Limb (tissue), 2 donors: ENCODE measurements around the gene CLMN.
"Not testable (repeated sequence)": the region's sequence is repeated elsewhere in the genome, so short reads cannot be mapped to it uniquely, and the experiment has no call there.

ENCODE experiments used
- DNase-seq, 2 donors: peaks; one replicate each; pipeline ENCODE4 v3.0.0-alpha.2; 2016; ENCODE audit errors: extremely low spot score in 2 of 2

The CLMN gene

DNA sequence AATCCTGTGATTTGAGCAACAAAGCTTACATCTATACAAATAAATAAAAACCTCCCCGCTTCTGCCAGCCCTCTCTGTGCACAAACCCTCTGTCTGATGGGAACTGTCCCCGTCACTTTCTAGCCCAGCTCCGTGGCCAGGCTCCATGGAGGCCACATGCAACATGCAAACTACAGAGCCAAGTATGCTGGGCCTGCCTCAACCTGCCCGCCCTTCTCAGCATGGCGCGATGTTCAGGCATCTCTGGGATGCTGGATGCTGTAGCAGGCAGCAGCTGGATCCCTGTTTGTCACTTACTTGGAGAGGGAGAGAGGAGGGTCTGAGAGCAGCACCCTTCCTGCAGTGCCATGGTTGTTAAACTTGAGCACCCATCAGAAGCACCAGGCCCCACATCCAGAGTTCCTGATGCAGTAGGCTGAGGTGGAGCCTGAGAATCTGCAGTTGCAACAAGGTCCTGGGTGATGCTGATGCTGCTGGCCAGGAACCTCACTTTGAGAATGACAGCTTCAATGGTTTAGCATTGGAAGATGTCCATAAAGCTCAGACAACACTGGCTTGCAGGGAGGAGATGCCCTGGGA, 32.4 kb downstream of the CLMN start:
- DNase-seq: peak in 1 of 2 donors; percentile 24

DNA sequence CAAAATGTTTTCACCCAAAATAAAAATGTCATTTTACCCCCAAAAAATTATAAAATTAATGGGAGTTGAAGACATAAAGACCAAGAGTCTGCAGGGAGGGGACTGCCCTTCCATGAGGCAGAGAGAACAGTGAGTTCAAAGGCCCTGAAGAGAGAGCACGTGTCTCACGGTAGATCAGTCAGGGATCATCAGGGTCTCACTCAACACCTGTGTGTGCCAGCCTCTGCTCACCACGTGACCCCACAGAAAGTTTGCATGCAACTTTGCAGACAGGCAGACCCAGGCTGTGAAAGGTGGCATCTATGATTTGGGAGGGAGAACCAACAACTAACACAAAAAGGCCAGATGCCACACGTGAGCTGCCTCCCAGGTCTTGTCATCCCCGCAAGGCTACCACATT, 33.1 kb downstream of the CLMN start:
- peak in 1 of 2 donors; percentile 3 for DNase-seq

GRCh38 chr14:95285566-95285965, 34.1 kb downstream of the CLMN start:
- DNase-seq: no peak

GRCh38 chr14:95283802-95284201, 35.9 kb downstream of the CLMN start:
- DNase-seq: peak in 1 of 2 donors; percentile 8

GRCh38 chr14:95282986-95283380, 36.7 kb downstream of the CLMN start:
- not testable (repeated sequence) for DNase-seq

DNA sequence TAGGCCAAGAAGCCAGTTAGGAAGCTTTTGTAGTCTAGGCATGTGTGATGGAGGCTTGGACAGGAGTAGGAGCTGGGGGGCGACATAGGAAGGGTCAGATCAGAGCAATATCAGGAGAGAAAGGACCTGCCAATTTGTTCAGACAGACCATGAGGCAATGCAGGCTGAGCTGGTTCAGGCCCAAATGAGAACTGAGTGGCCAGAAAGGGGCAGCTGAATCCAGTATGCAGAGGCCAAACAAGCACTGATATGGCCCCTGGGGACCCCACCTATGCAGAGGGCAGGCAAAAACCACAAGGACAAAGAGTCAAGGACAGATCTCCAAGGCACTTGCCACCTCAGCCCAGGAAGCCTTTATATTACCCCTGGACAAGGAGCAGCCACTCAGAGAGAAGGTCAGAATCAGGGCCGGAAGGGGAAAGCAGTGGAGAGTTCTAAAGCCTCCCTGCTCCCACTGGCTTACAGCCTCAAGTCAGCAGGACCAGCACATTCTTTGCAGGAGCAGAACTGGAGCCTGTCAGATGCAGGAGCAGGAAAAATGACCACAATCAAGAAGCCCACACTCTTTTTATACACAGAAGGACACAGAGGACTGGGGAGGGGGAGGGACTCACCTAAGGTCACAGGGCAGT, 37.2 kb downstream of the CLMN start:
- no peak for DNase-seq

DNA sequence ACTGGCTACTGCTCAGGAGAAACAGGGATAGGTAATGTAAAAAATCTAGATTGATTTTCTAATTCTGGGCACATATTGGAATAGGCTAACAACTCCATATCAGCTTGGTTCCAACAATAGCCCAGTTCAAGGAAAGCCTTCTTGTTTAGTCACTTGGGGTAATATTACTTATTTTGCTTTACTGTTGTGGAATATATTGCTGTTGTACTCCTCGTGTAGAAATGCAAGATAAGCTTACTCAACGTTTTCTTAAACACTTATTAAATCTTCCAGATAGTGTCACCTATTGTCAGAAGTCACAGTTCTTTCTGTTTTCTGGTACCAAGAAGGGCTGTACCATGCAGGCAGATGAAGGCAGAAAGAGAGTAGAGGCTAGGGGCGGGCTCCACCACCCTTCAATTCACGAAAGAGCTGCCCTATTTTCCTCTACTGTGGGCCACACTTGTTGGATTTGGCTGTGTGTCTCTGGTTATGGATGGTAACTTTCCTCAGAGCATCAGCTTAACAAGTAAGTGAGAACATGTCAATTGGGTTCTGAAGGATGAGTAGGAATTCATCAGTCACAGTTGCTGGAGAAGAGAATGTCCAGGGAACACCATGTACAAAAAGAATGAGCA, 38.0 kb downstream of the CLMN start:
- DNase-seq: no peak

GRCh38 chr14:95275494-95275893, 44.2 kb downstream of the CLMN start:
- DNase-seq: no peak

- no peak for DNase-seq
Observed at GRCh38 chr14:95274874-95275273, 44.8 kb downstream of the CLMN start.

DNA sequence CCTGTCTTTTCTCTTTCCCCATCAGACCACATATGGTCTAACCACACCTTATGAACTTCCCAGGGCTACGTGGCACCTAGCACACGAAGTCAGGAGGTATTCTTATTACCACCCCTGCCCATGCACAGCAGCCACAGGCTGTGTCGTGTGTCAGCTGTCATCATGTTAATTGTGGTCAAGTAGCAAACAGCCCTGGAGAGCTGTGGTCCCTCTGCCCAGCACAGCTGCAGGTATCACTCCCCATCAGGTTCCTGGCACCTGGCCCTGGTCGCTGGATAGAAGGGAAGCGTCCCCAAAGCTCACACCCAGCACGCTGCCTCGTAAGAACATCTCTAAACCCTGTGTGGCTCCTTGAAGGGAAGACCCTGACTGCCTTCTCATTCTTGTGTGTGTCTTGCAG, 45.4 kb downstream of the CLMN start:
- no peak for DNase-seq

DNA sequence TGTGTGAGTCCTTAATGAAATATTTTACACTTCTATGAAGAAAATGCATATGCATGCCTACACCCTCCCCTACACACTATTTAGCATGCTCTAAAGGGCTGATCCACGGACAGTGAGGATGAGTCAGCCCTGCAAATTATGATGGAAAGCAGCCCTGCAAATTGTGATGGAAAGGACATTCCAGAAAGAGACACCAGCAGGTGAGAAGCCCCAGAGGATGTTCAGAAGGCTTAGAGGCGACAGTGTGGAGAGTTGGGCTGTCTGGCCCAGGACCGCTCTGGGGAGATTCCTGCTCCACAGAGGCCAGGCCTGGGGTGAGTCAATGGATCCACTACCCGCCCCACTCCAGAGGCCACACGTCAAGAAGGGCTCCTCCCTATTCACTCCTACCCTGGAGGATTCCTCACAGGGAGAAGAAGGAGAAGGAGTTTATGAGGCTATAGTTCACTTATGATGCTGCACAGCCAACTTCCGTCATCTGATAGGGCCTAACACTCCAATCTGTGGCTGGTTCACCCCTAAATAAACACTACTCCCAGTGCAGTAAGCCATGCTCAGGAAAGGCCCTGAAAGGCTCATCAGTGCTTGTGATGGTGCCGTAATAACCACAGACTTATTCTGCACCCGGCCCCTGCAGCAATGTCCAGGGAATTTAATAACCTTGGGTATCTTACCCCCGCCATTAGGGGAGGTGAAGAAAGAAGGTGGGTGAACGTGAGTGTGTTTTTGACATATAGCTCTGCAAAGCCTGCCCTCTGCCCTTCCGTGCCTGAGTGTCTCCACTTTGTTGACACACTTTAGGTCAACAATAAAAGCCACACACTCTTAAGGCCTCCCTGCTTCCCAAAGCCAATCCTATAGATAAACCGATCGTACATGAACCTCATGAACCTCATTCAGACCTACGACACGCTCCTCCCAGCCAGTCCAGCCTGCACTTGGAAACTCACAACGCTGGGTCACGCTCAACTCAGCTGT, 46.4 kb downstream of the CLMN start:
- no peak for DNase-seq

DNA sequence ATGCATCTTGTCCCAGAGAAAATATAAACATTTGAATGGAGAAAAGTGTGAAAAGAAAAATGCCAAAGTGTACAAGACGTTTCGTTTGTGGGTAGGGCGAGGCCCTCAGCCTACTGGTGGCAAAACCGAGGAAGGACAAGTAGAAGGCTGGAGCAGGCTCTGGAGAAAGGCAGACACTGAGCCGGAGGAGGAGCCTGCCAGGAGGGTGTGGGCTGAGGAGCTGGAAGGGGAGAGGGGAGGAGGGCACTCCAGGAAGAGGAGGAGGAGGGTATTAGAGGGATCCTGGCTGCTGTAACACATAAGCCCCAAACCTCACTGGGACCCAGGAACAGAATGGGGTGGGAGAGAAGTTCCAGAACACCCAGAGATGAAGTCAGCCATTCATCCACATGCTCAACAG, 47.7 kb downstream of the CLMN start:
- DNase-seq: no peak

- no peak for DNase-seq
Observed at GRCh38 chr14:95270203-95270602, 49.5 kb downstream of the CLMN start.

DNA sequence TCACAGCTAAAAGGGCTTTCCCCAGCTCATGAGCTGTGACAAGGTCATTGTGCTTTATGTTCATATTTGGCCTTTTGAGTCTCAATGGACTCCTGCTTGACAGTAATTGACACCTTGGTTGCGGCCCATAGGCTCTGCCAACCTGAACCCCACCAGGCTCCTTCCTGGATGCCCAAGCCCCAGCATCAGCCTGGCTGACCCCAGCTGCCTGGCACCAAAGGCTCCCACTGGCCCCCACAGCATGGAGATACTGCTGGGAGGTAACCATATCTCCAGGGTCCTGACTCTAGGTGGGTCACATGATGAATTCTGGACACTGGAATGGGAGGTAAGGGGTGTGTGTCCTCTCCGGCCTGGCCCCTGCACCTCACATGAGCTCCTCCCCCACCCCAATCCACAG, 50.2 kb downstream of the CLMN start:
- DNase-seq: no peak

GRCh38 chr14:95268350-95268749, 51.4 kb downstream of the CLMN start:
- DNase-seq: no peak

DNA sequence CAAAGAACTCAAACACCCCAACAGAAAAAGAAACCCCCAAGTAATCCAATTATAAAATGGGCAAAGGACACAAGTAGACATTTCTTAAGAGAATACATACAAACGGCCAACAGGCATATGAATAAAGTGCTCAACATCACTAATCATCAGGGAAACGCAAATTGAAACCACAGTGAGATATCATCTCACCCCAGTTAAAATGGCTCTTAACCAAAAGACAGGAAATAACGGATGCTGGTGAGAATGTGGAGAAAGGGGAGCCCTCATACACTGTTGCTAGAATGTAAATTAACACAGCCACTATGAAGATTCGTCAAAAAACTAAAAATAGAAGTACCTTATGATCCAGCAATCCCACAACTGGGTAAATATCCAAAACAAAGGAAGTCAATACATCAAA, 52.4 kb downstream of the CLMN start:
- DNase-seq: no peak

DNA sequence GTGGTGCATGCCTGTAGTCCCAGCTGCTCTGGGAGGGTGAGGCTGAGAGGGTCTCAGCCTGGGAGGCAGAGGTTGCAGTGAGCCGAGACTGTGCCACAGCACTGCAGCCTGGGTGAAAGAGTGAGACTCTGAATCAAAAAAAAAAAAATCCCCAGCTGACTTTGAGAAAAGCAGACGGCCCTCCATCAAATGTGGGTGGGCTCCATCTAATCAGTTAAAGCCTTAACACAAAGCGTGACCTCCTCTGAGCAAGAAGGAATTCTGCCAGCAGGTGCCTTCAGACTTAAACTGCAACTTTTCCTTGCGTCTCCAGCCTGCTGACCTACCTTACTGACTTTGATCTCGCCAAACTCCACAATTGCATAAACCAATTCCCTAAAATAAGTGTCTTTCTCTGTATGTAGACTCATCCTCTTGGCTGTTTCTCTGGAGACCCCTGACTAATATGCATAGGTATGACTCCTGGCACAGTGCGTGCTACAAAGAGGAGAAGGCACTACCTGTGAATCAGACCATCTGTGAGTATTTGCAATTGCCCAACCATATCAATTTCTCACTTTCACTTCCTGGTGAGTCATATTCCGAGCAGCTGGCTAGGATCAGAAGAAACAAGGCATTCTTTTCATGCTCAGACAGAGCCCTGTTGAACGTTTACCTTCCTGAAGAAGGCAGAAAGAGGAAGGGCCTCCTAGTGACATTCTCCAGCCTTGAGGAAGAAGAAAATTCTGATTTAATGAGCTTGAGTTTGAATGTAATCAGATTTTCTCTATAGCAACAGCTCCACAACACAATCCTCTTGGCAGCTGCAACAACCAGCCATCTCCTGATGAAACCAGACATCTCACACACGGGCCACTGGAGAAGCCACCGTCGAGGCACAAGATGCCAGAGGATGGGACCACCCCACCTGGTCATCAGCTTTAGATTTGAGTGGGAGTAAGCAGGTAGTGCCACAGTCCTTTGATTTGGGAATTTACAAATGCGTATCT, 54.3 kb downstream of the CLMN start:
- peak in 1 of 2 donors; percentile 46 for DNase-seq

DNA sequence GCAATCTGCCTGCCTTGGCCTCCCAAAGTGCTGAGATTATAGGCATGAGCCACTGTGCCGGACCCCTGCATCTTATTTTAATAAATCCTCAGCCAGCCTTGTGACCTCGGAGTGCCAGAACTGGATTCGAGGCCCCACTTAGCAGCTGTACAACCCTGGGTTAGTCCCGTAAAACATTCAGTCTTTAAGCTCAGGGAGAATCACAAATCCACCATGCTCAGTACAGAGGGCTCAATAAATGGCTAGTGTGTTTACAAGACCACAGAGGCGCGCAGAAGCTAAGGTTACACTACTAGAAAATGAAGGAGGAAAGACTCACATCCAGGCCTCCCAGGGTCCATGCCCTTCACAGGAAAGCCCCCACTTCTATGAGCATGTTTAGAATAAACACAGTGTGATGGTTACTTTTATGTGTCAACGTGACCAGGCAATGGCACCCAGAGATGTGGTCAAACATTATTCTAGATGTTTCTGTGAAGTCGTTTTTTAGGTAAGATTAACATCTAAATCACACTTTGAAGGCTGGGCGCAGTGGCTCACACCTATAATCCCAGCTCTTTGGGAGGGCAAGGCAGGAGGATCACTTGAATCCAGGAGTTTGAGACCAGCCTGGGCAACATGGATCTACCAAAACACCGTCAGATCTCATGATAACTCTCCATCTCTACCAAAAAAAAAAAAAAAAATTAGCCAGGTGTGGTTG, 55.3 kb downstream of the CLMN start:
- DNase-seq: no peak

GRCh38 chr14:95263527-95264231, 56.0 kb downstream of the CLMN start:
- no peak for DNase-seq

- no peak for DNase-seq
Observed at GRCh38 chr14:95262511-95262891, 57.2 kb downstream of the CLMN start.
